ENCODE results near the gene GUCY1A1. TPM values are rescaled to one million over a fixed set of nuclear protein-coding genes. Genes with fewer than 3 reads are reported as not detected.

The GUCY1A1 gene, protein sequence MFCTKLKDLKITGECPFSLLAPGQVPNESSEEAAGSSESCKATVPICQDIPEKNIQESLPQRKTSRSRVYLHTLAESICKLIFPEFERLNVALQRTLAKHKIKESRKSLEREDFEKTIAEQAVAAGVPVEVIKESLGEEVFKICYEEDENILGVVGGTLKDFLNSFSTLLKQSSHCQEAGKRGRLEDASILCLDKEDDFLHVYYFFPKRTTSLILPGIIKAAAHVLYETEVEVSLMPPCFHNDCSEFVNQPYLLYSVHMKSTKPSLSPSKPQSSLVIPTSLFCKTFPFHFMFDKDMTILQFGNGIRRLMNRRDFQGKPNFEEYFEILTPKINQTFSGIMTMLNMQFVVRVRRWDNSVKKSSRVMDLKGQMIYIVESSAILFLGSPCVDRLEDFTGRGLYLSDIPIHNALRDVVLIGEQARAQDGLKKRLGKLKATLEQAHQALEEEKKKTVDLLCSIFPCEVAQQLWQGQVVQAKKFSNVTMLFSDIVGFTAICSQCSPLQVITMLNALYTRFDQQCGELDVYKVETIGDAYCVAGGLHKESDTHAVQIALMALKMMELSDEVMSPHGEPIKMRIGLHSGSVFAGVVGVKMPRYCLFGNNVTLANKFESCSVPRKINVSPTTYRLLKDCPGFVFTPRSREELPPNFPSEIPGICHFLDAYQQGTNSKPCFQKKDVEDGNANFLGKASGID
- total RNA-seq = 10 to 100 TPM; 43.6 to 82.5 (median 64.3) TPM
- polyA plus RNA-seq = 9.9 TPM
- long read RNA-seq, donor 1, full-length matches to known transcripts = 51 of 111 reads
- long read RNA-seq, donor 1, partial matches to known transcripts = 35 of 111 reads
- long read RNA-seq, donor 1, other reads (novel, unspliced or antisense) = 25 of 111 reads
- long read RNA-seq, donor 2, full-length matches to known transcripts = 9 of 34 reads
- long read RNA-seq, donor 2, partial matches to known transcripts = 22 of 34 reads
- long read RNA-seq, donor 2, other reads (novel, unspliced or antisense) = 3 of 34 reads
- long read RNA-seq, donor 3, full-length matches to known transcripts = 23 of 70 reads
- long read RNA-seq, donor 3, partial matches to known transcripts = 26 of 70 reads
- long read RNA-seq, donor 3, other reads (novel, unspliced or antisense) = 21 of 70 reads
- long read RNA-seq, donor 4, partial matches to known transcripts = 16 of 29 reads
- long read RNA-seq, donor 4, other reads (novel, unspliced or antisense) = 8 of 29 reads

DNA sequence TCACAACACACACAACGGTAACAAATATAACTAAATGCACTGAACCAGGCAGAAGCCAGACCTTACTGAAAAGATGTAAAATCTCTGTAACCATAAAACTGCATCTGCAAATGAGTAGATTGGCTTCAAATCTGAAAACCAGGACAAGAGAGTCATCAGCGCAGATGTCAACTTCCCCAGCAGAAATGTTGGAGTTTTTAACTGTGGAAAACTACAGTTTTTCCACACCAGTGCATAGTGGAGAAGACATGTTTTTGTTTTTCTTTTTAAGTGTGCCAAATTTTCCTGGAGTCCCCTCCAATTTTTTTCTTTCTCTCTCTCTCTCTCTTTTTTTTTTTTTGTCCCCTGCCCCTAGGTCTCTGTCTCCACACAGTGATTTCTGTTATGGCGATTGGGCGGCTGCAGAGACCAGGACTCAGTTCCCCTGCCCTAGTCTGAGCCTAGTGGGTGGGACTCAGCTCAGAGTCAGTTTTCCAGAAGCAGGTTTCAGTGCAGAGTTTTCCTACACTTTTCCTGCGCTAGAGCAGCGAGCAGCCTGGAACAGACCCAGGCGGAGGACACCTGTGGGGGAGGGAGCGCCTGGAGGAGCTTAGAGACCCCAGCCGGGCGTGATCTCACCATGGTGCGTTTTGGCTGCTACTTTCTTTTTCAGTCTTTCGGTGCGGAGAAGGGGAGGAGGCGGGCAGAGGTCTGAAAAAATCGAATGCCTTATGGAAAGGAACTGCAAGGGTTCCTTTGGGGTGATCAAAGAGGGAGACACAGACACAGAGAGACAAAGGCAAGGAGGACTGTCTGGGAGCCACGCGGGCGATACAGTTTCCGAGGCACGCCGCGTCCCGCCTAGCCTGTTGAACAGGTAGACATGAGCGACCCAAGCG lies at the start of gene GUCY1A1:
Gene GUCY1A1, plus strand, starts transcription at position 505 of the 878 bp plus-strand sequence. CDS start 30,020 bp downstream, outside the sequence.
- Histone ChIP-seq H3K4me3 (ENCODE audit: low read length) (peak within 1 kb of the TSS; percentile 64), H3K9me3 (ENCODE audit: control insufficient read depth, low read length) (no peaks in the 10 kb centered on the region), H3K27ac (ENCODE audit: low read length) (peak within 1 kb of the TSS; percentile 50), H3K4me1 (ENCODE audit: control insufficient read depth, insufficient read depth, low read length) (no peaks in the 10 kb centered on the region), H3K27me3 (ENCODE audit: control insufficient read depth, insufficient read depth) (no peaks in the 10 kb centered on the region)
- WGBS = 8% methylated on average over 25 of the region's 25 CpGs
- ATAC-seq (peak; percentile 65 to 78), DNase-seq (peak; percentile 31 to 71 (median 69))
- intact Hi-C loops (cut with DNase I) = loop anchor here in 2 of 4 donors (10.0 kb wide), 2 partner anchors 172 to 222 kb away; no protein-coding TSS in a partner anchor

DNA sequence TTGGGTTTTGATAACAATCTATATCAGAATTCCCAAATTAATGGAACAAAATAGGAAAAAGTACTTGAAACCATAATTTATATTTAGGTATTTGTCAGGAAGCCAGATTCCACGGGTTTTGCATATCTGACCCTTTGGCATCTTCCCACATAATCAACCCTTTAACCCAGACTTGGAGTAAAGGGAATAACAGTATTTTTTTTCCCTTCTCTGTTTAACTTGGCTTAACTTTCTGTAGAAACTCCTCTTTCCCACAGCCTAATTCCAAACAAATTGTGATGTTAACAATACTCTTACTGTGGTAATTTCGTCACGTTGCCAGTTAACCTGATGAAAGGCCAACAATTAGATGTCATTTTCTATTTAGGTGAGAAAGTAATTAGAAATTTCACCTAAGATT lies 49.4 kb upstream of the GUCY1A1 start:
- no peaks in the 10 kb centered on the region for H3K27me3 ChIP-seq (ENCODE audit: control insufficient read depth, insufficient read depth)
- H3K4me3 ChIP-seq (ENCODE audit: low read length) = no peak overlapping the region
- no peaks in the 10 kb centered on the region for H3K9me3 ChIP-seq (ENCODE audit: control insufficient read depth, low read length)
- H3K4me1 ChIP-seq (ENCODE audit: control insufficient read depth, insufficient read depth, low read length) = no peaks in the 10 kb centered on the region
- DNase-seq (no peak), ATAC-seq (peak; percentile 75 to 87)
- WGBS = 24% methylated on average over 3 of the region's 3 CpGs
- H3K27ac ChIP-seq (ENCODE audit: low read length) = no peak overlapping the region
- intact Hi-C loops (cut with DNase I) = no loop called here

DNA sequence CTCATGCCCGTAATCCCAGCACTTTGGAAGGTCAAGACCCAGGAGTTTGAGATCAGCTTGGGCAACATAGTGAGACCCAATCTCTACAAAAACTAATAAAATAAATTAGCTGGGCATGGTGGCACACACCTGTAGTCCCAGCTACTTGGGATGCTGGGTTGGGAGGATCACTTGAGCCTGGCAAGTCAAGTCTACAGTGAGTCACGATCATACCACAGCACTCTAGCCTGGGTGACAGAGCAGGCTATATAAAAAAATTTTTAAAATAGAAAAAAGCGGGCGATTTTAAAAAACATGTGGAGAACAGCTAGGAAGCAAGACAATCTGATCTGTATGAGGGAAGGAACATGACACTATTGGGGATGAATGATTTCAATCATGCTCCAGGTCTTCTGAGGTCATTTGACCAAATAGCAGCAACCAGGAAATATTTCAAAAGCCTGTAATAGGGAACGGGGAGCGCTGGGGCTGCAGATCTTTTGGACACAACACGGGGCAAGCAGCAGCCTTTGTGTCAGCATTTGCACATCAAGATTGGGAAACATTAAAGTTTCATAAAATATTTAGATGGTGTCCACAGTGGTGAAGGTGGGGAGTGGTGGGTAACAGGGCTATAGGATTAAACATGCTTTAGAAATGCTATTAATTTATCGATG lies 48.3 kb upstream of the GUCY1A1 start:
- no peaks in the 10 kb centered on the region for H3K27me3 ChIP-seq (ENCODE audit: control insufficient read depth, insufficient read depth)
- H3K4me3 ChIP-seq (ENCODE audit: low read length) = no peak overlapping the region
- ATAC-seq (peak; percentile 55 to 57), DNase-seq (peak in 1 of 3 donors; percentile 53)
- 75% methylated on average over 8 of the region's 8 CpGs for WGBS
- intact Hi-C loops (cut with DNase I) = no loop called here
- H3K27ac ChIP-seq (ENCODE audit: low read length) = no peak overlapping the region
- H3K9me3 ChIP-seq (ENCODE audit: control insufficient read depth, low read length) = no peaks in the 10 kb centered on the region
- H3K4me1 ChIP-seq (ENCODE audit: control insufficient read depth, insufficient read depth, low read length) = no peaks in the 10 kb centered on the region

DNA sequence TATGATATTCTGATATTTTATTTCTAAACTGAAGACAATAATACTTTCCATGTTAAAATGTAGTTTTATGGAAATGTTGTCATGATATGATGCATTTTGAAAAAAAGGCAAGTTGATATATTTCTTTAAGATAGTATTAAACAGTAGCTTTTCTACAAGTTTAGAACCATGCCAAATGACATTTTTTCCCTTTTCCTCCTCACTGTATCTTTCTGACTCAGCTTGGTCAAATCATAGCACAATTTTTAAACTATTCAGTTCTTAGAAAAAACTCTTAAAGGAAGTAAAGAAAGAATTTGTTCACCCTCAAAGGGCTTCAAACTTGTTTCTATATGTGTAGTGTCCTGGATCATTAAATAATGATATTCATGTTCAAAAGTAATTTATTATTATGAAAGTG lies 46.0 kb upstream of the GUCY1A1 start:
- no peaks in the 10 kb centered on the region for H3K4me1 ChIP-seq (ENCODE audit: control insufficient read depth, insufficient read depth, low read length)
- intact Hi-C loops (cut with DNase I) = no loop called here
- no peaks in the 10 kb centered on the region for H3K9me3 ChIP-seq (ENCODE audit: control insufficient read depth, low read length)
- no peak overlapping the region for H3K4me3 ChIP-seq (ENCODE audit: low read length)
- no peak overlapping the region for H3K27ac ChIP-seq (ENCODE audit: low read length)
- no peak for DNase-seq
- no peaks in the 10 kb centered on the region for H3K27me3 ChIP-seq (ENCODE audit: control insufficient read depth, insufficient read depth)
- no peak for ATAC-seq

DNA sequence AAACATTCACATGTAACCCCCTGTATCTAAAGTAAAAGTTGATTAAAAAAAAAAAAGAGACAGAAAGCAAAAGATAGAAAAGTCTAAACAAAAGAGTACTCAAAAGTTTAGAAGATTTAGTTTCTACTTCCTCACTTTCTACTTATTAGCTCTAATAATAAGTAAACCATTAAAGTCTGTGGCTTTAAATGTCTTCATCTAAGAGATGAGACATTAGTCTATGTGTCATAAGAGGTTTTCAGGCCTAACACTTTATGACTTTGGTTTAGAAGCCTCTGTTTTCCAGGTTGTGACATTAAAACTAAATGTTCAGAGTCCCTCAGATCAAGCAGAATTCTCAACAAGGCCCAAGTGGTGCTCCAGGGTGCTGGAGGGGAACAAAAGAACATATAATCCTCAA lies 42.2 kb upstream of the GUCY1A1 start:
- DNase-seq (no peak), ATAC-seq (no peak)
- Histone ChIP-seq H3K4me1 (ENCODE audit: control insufficient read depth, insufficient read depth, low read length) (peaks cover 1% of the 10 kb centered on the region), H3K27ac (ENCODE audit: low read length) (no peak overlapping the region), H3K4me3 (ENCODE audit: low read length) (no peak overlapping the region), H3K27me3 (ENCODE audit: control insufficient read depth, insufficient read depth) (no peaks in the 10 kb centered on the region), H3K9me3 (ENCODE audit: control insufficient read depth, low read length) (no peaks in the 10 kb centered on the region)
- intact Hi-C loops (cut with DNase I) = no loop called here

DNA sequence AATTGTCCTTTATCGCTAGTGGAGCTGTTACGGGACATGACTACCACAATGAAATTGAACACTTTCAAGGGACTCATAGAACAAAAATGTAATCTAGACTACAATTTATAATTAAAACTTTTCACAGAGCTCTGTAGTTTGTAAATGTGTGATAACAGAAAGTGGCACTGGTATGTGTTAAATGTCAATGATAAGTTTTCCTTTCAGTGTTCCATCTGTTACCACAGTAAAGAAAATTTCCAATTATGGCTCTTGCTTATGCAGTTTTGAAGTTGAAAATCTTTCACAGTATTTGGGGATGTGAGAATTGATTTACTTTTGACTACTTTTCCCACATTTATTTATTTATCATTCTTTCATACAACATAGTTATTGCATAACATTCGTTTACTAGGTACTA lies 40.1 kb upstream of the GUCY1A1 start:
- H3K9me3 ChIP-seq (ENCODE audit: control insufficient read depth, low read length) = no peaks in the 10 kb centered on the region
- peaks cover 1% of the 10 kb centered on the region for H3K4me1 ChIP-seq (ENCODE audit: control insufficient read depth, insufficient read depth, low read length)
- H3K4me3 ChIP-seq (ENCODE audit: low read length) = no peak overlapping the region
- H3K27me3 ChIP-seq (ENCODE audit: control insufficient read depth, insufficient read depth) = no peaks in the 10 kb centered on the region
- no peak overlapping the region for H3K27ac ChIP-seq (ENCODE audit: low read length)
- intact Hi-C loops (cut with DNase I) = no loop called here
- no peak for DNase-seq
- ATAC-seq = no peak
- 93% methylated on average over 3 of the region's 3 CpGs for WGBS

DNA sequence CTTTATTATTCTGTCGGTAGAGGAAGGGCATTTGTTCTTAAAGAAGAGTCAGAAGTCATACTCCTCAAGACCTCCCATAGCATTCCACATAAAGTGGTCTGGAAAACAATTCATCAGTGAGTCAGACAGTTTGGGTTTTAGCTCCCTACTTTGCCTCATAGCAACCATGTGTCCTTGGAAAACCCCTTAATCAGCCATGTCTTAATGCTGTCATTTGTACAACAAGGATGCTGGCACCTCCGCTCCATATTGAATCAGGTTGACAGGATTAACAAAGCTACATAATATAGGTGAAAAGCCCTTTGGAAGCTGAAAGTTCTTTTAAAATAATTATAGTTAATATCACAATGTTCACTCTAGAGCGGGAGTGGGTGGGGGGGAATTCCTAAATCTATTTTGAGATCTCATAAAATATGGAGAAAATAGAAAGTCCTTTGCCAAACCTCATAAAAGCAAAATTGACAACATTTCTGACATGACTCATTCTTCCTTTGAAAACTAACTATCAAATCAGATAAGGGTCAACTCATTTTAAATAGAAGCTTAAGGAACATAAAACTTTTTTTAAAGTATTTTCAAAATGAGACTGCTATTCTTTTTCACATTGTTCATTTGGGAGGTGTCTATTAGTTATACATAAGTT lies 37.3 kb upstream of the GUCY1A1 start:
- WGBS = 64% methylated on average over 3 of the region's 3 CpGs
- no peak for ATAC-seq
- Histone ChIP-seq H3K9me3 (ENCODE audit: control insufficient read depth, low read length) (no peaks in the 10 kb centered on the region), H3K27me3 (ENCODE audit: control insufficient read depth, insufficient read depth) (no peaks in the 10 kb centered on the region), H3K4me3 (ENCODE audit: low read length) (no peak overlapping the region), H3K27ac (ENCODE audit: low read length) (no peak overlapping the region), H3K4me1 (ENCODE audit: control insufficient read depth, insufficient read depth, low read length) (peaks cover 1% of the 10 kb centered on the region)
- DNase-seq = no peak
- intact Hi-C loops (cut with DNase I) = no loop called here

DNA sequence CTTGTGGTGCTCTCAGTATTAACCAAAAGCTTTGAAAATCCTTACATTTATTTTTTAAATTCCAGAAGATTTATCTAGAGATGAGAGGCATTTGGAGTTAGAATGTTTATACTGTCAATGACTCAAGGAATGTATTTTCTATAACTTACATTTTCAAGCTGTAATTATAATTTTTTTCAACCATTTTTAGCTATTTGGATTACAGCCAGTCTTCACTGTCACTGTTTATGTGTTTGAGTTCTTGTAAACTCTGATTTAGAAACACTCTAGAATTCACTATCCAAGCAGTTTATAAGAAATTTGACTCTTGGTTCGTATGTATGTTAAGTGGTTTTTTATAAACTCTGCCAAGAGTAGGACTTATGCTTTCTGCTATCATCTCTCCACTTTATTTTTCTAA lies 36.7 kb upstream of the GUCY1A1 start:
- Histone ChIP-seq H3K4me1 (ENCODE audit: control insufficient read depth, insufficient read depth, low read length) (peaks cover 1% of the 10 kb centered on the region), H3K9me3 (ENCODE audit: control insufficient read depth, low read length) (no peaks in the 10 kb centered on the region), H3K27me3 (ENCODE audit: control insufficient read depth, insufficient read depth) (no peaks in the 10 kb centered on the region), H3K27ac (ENCODE audit: low read length) (no peak overlapping the region), H3K4me3 (ENCODE audit: low read length) (no peak overlapping the region)
- WGBS = 66% methylated on average over 1 of the region's 1 CpG
- DNase-seq = no peak
- intact Hi-C loops (cut with DNase I) = no loop called here
- ATAC-seq = no peak

DNA sequence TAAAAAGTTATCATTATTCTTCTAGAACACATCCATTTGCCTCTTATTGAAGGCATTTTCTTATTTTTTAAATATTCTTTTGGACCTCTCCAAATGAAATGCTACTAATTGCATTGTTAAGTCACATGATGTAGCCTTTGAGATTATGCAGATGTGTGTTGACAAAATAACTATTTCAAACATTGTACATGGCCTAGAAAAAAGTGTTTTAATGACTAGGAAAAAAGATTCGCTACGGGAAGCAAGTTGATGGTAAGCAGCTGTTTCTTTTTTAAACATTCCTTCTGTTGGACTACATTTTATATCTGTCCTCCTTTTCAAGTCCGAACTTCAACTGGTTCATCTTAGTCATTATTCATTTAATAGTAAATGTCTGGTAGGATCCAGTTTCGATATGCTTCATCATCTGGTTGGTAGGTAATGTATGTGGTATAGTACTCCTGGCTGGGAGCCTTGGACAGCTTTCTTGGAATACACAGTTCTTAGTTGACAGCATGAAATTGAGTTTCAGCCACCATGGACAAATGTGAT lies 34.3 kb upstream of the GUCY1A1 start:
- no peak overlapping the region for H3K27ac ChIP-seq (ENCODE audit: low read length)
- peaks cover 1% of the 10 kb centered on the region for H3K4me1 ChIP-seq (ENCODE audit: control insufficient read depth, insufficient read depth, low read length)
- no peaks in the 10 kb centered on the region for H3K27me3 ChIP-seq (ENCODE audit: control insufficient read depth, insufficient read depth)
- H3K9me3 ChIP-seq (ENCODE audit: control insufficient read depth, low read length) = no peaks in the 10 kb centered on the region
- ATAC-seq (no peak), DNase-seq (no peak)
- intact Hi-C loops (cut with DNase I) = no loop called here
- 66% methylated on average over 4 of the region's 4 CpGs for WGBS
- no peak overlapping the region for H3K4me3 ChIP-seq (ENCODE audit: low read length)

Data from right cardiac atrium (tissue), 5 donors.